Measurements from ENCODE around the gene CCDC74B. TPM values are rescaled to one million over a fixed set of nuclear protein-coding genes. Genes with fewer than 3 reads are reported as not detected.
"Not testable (repeated sequence)": the region's sequence is repeated elsewhere in the genome, so short reads cannot be mapped to it uniquely, and the experiment has no call there.

Gene CCDC74B
- total and polyA plus RNA-seq, 2 of the 8 experiments (the other 6 are each of a cell fraction or from before 2014, with no cell fraction given), result 6.4 to 6.7 TPM

GRCh38 chr2:130143266-130144039 is 1.5 kb downstream of the CCDC74B start:
- H2AK5ac ChIP-seq (ENCODE audit: low read depth, low read length); H3K23me2 ChIP-seq (ENCODE audit: low read depth, low read length); H2BK12ac ChIP-seq (ENCODE audit: low read depth, low read length); POLR2A ChIA-PET (ENCODE audit: partially characterized antibody); H2BK20ac ChIP-seq (ENCODE audit: low read length); H3K18ac ChIP-seq (ENCODE audit: extremely low read depth, low read length); H3K79me2 ChIP-seq (ENCODE audit: control insufficient read depth in 1 of 2, insufficient read depth in 2 of 2, low read length in 2 of 2); H3K23ac ChIP-seq (ENCODE audit: insufficient read length); H4K5ac ChIP-seq (ENCODE audit: insufficient read length, low read depth, low read length); H3K9me3 ChIP-seq (ENCODE audit: insufficient read depth in 2 of 2, low read depth in 1 of 2, low read length in 1 of 2); H2BK120ac ChIP-seq (replicated peaks; ENCODE audit: low read depth, low read length); H2BK5ac ChIP-seq (ENCODE audit: low read depth, low read length); H3K4me1 ChIP-seq (replicated peaks in 1 of 4; ENCODE audit: control insufficient read depth in 3 of 4, insufficient read depth in 4 of 4, low read length in 3 of 4); H4K20me1 ChIP-seq (replicated peaks in 1 of 2; ENCODE audit: control insufficient read depth in 1 of 2, insufficient read depth in 2 of 2, low read length in 2 of 2); FAIRE-seq; H3K4ac ChIP-seq (replicated peaks; ENCODE audit: insufficient read length, low read depth, low read length); H2BK15ac ChIP-seq (ENCODE audit: low read length); H4K91ac ChIP-seq (replicated peaks; ENCODE audit: insufficient read length, low read length); H3K56ac ChIP-seq (replicated peaks; ENCODE audit: insufficient read length, low read depth, low read length); H3K27ac ChIP-seq (ENCODE audit: low read depth, low read length); H2AFZ ChIP-seq (ENCODE audit: low read length); H3K27me3 ChIP-seq (replicated peaks in 1 of 4; ENCODE audit: control insufficient read depth in 3 of 4, extremely low read depth in 1 of 4, insufficient read depth in 3 of 4, low read length in 3 of 4); H3K36me3 ChIP-seq (ENCODE audit: control insufficient read depth in 2 of 4, insufficient read depth in 4 of 4, low read length in 3 of 4); H3K9ac ChIP-seq (replicated peaks in 1 of 4; ENCODE audit: extremely low read depth in 1 of 4, low read depth in 3 of 4, low read length in 3 of 4); H3K79me1 ChIP-seq (ENCODE audit: low read depth, low read length): not testable (repeated sequence)
- H4K8ac ChIP-seq (ENCODE audit: extremely low read depth, insufficient read depth, low read length), result peak overlapping the region; percentile 79
- 71% methylated on average over 11 of the region's 28 CpGs; no CpG with 5 or more reads in 1 of the 2 experiments for WGBS, 2 experiments (ENCODE audit: extremely low coverage in 1 of 2, insufficient coverage in 1 of 2, insufficient read length in 1 of 2, insufficient replicate concordance in 2 of 2, low coverage in 1 of 2, low lambda C conversion rate in 2 of 2, missing lambda C conversion rate in 1 of 2)
- peak overlapping the region; percentile 38 to 51 for H3K4me2 ChIP-seq (ENCODE audit: insufficient read depth in 1 of 2, low read depth in 2 of 2, low read length in 2 of 2)
- CTCF ChIA-PET (ENCODE audit: partially characterized antibody), result interaction anchor here (0.6 kb wide), 1 partner anchor 136 kb away, joined by 3 read pairs; no protein-coding TSS in a partner anchor
- peak overlapping the region; percentile 10 to 42 (median 16); a peak in 6 of 8 replicates for H3K4me3 ChIP-seq (ENCODE audit: extremely low read depth in 1 of 4, insufficient read depth in 2 of 4, low read depth in 3 of 4, low read length in 4 of 4)
- peak overlapping the region; percentile 77 for H3K14ac ChIP-seq (ENCODE audit: insufficient read length)
- DNase-seq (ENCODE audit: low read depth in 1 of 2, low spot score in 2 of 2), result peak in 1 of 2 experiments; percentile 43

All from H1 (cell line).